Endothelial cell of hepatic sinusoid (primary cell): ENCODE results near the gene NUP93.
"Not testable (repeated sequence)": the region's sequence is repeated elsewhere in the genome, so short reads cannot be mapped to it uniquely, and the experiment has no call there.

ENCODE experiments used
- in situ Hi-C: cut with HindIII; loops from 2 replicates; pipeline ENCODE4 v1.10.0; 2017; ENCODE audit warnings: low sequenced_read_pairs

NUP93 gene

GRCh38 chr16:56811602-56812001, 81.7 kb downstream of the NUP93 start:
- in situ Hi-C loops, result not testable (repeated sequence)

GRCh38 chr16:56812884-56813283, 83.0 kb downstream of the NUP93 start:
- in situ Hi-C loops, result no loop called here

GRCh38 chr16:56814537-56815432, 84.9 kb downstream of the NUP93 start:
- in situ Hi-C loops, result no loop called here

GRCh38 chr16:56815721-56816120, 85.8 kb downstream of the NUP93 start:
- in situ Hi-C loops, result no loop called here

GRCh38 chr16:56817056-56817455, 87.1 kb downstream of the NUP93 start:
- in situ Hi-C loops, result no loop called here

- in situ Hi-C loops, result no loop called here
Observed at GRCh38 chr16:56817938-56818337, 88.0 kb downstream of the NUP93 start.

GRCh38 chr16:56823081-56823733, 93.3 kb downstream of the NUP93 start:
- in situ Hi-C loops, result no loop called here

- in situ Hi-C loops, result no loop called here
Observed at GRCh38 chr16:56824331-56824730, 94.4 kb downstream of the NUP93 start.

- in situ Hi-C loops, result no loop called here
Observed at GRCh38 chr16:56824804-56825203, 94.9 kb downstream of the NUP93 start.

- in situ Hi-C loops, result no loop called here
Observed at GRCh38 chr16:56825826-56826225, 95.9 kb downstream of the NUP93 start.

- in situ Hi-C loops, result no loop called here
Observed at GRCh38 chr16:56828647-56829046, 98.7 kb downstream of the NUP93 start.

- in situ Hi-C loops, result no loop called here
Observed at GRCh38 chr16:56830669-56831068, 100.7 kb downstream of the NUP93 start.

GRCh38 chr16:56832768-56833167, 102.8 kb downstream of the NUP93 start:
- in situ Hi-C loops, result no loop called here

GRCh38 chr16:56833243-56833970, 103.5 kb downstream of the NUP93 start:
- in situ Hi-C loops, result no loop called here

- in situ Hi-C loops, result no loop called here
Observed at GRCh38 chr16:56835320-56835719, 105.4 kb downstream of the NUP93 start.

GRCh38 chr16:56836410-56837230, 106.7 kb downstream of the NUP93 start:
- in situ Hi-C loops, result no loop called here

- in situ Hi-C loops, result no loop called here
Observed at GRCh38 chr16:56838622-56839337, 108.9 kb downstream of the NUP93 start.

GRCh38 chr16:56841233-56841632, 111.3 kb downstream of the NUP93 start:
- in situ Hi-C loops, result no loop called here

- in situ Hi-C loops, result no loop called here
Observed at GRCh38 chr16:56841659-56842058, 111.7 kb downstream of the NUP93 start.

GRCh38 chr16:56842133-56842532, 112.2 kb downstream of the NUP93 start:
- in situ Hi-C loops, result no loop called here
